Fibroblast of mammary gland (primary cell): ENCODE measurements around the gene HAND2.

ENCODE experiments used
- DNase-seq: peaks from one replicate; pipeline ENCODE4 v3.0.0-alpha.2; 2010; ENCODE audit warnings: low read depth
- H3K4me3 ChIP-seq: 2 replicates; pipeline ENCODE4 v1.5.1; 2011; ENCODE audit warnings: low read depth, mild to moderate bottlenecking, low read length, moderate library complexity; ENCODE audit not compliant: control insufficient read depth
- TF ChIP-seq, protein P1 (sequence below): conservative IDR thresholded peaks from 2 replicates; pipeline ENCODE4 v1.5.1; 2011; ENCODE audit warnings: low read depth, low read length, inconsistent platforms; ENCODE audit not compliant: control insufficient read depth, insufficient read depth

The HAND2 gene

DNA sequence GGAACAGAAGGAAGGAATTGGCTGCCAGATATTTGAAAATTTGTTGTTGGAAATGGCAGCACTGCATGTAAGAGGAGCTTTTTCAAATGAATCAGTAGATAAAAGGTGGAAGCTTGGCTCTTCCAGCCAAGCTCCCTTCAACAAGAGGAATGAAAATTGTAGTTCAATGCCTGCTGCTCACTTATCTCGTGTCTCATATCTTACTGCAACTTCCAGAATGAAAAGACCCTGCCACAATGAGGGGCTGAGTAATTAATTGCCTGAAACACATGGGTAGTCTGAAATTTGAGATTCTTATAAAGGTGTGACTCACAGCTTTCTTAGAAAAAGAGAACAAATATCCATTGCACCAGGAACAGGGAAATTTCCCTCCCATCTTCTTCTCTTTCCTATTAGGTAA lies 53.0 kb downstream of the HAND2 start:
- no peak for DNase-seq
- TF ChIP-seq, protein P1, sequence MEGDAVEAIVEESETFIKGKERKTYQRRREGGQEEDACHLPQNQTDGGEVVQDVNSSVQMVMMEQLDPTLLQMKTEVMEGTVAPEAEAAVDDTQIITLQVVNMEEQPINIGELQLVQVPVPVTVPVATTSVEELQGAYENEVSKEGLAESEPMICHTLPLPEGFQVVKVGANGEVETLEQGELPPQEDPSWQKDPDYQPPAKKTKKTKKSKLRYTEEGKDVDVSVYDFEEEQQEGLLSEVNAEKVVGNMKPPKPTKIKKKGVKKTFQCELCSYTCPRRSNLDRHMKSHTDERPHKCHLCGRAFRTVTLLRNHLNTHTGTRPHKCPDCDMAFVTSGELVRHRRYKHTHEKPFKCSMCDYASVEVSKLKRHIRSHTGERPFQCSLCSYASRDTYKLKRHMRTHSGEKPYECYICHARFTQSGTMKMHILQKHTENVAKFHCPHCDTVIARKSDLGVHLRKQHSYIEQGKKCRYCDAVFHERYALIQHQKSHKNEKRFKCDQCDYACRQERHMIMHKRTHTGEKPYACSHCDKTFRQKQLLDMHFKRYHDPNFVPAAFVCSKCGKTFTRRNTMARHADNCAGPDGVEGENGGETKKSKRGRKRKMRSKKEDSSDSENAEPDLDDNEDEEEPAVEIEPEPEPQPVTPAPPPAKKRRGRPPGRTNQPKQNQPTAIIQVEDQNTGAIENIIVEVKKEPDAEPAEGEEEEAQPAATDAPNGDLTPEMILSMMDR: no peak
- H3K4me3 ChIP-seq: no peak overlapping the region
